Mesendoderm (in vitro differentiated cells): ENCODE data around the gene GSTA4.
"Not testable (repeated sequence)": the region's sequence is repeated elsewhere in the genome, so short reads cannot be mapped to it uniquely, and the experiment has no call there.

Source experiments
- DNase-seq: peaks from one replicate; pipeline ENCODE4 v3.0.0; 2013
- H2AK5ac ChIP-seq: 2 replicates; pipeline ENCODE4 v1.6.1; 2013; ENCODE audit warnings: low read length, inconsistent platforms
- H2BK120ac ChIP-seq: 2 replicates; pipeline ENCODE4 v1.6.1; 2013; ENCODE audit warnings: low read depth, mild to moderate bottlenecking, low read length, moderate library complexity, mixed read lengths
- H2BK15ac ChIP-seq: replicated peaks from 2 replicates; pipeline ENCODE4 v1.6.1; 2013; ENCODE audit warnings: low read depth, mild to moderate bottlenecking, moderate library complexity
- H2BK5ac ChIP-seq: 2 replicates; pipeline ENCODE4 v1.6.1; 2013; ENCODE audit warnings: low read length, inconsistent platforms
- H3K18ac ChIP-seq: 2 replicates; pipeline ENCODE4 v1.6.1; 2013; ENCODE audit warnings: mild to moderate bottlenecking, low read length, mixed read lengths
- H3K23ac ChIP-seq: one replicate; pipeline ENCODE4 v1.6.1; 2013; ENCODE audit warnings: low read length
- H3K27ac ChIP-seq: 2 replicates; pipeline ENCODE4 v1.5.1; 2013; ENCODE audit warnings: low read depth, mild to moderate bottlenecking, inconsistent platforms, low read length, moderate library complexity
- H3K27me3 ChIP-seq: 2 replicates; pipeline ENCODE4 v1.6.1; 2013; ENCODE audit warnings: low read length, control low read depth, mild to moderate bottlenecking, inconsistent platforms; ENCODE audit not compliant: insufficient read depth, poor library complexity
- H3K36me3 ChIP-seq: 2 replicates; pipeline ENCODE4 v1.6.1; 2013; ENCODE audit warnings: low read length, inconsistent platforms; ENCODE audit not compliant: control insufficient read depth, insufficient read depth
- H3K4ac ChIP-seq: one replicate; pipeline ENCODE4 v1.6.1; 2013; ENCODE audit warnings: low read depth, mild to moderate bottlenecking, low read length, moderate library complexity
- H3K4me1 ChIP-seq: 2 replicates; pipeline ENCODE4 v1.6.1; 2013; ENCODE audit warnings: low read depth, low read length, inconsistent platforms; ENCODE audit not compliant: control insufficient read depth
- H3K4me2 ChIP-seq: 2 replicates; pipeline ENCODE4 v1.6.1; 2013; ENCODE audit warnings: low read length
- H3K4me3 ChIP-seq: 2 replicates; pipeline ENCODE4 v1.5.1; 2013; ENCODE audit warnings: mild to moderate bottlenecking, low read length
- H3K56ac ChIP-seq: one replicate; pipeline ENCODE4 v1.6.1; 2013; ENCODE audit warnings: low read length
- H3K79me1 ChIP-seq: 2 replicates; pipeline ENCODE4 v1.6.1; 2013; ENCODE audit warnings: low read length, inconsistent platforms
- H3K79me2 ChIP-seq: 2 replicates; pipeline ENCODE4 v1.6.1; 2013; ENCODE audit warnings: mild to moderate bottlenecking, low read length; ENCODE audit not compliant: control insufficient read depth, insufficient read depth
- H3K9ac ChIP-seq: 2 replicates; pipeline ENCODE4 v1.6.1; 2013; ENCODE audit warnings: low read length, inconsistent platforms
- H4K5ac ChIP-seq: one replicate; pipeline ENCODE4 v1.6.1; 2013; ENCODE audit warnings: low read length
- H4K8ac ChIP-seq: one replicate; pipeline ENCODE4 v1.6.1; 2013; ENCODE audit warnings: low read depth, mild to moderate bottlenecking, control low read depth, low read length, moderate library complexity
- WGBS: extraction: QIAGEN DNeasy Blood & Tissue Kit; methylation state at CpG from one replicate; pipeline ENCODE4 v1.1.7; 2013; ENCODE audit warnings: low lambda C conversion rate, missing lambda C conversion rate; ENCODE audit not compliant: insufficient coverage; ENCODE audit errors: extremely low coverage; 5-methylcytosine and 5-hydroxymethylcytosine counted together

GSTA4 gene

GRCh38 chr6:53011979-53012378, 16.9 kb upstream of the GSTA4 start:
- no peak overlapping the region for H2BK5ac ChIP-seq
- no peaks in the 10 kb centered on the region for H3K27me3 ChIP-seq
- H3K23ac ChIP-seq: no peak overlapping the region
- WGBS: no CpG with 5 or more reads among the region's 1 CpG
- peak; percentile 28 for DNase-seq
- H3K4me1 ChIP-seq: no peaks in the 10 kb centered on the region
- no peak overlapping the region for H3K56ac ChIP-seq
- no peak overlapping the region for H3K18ac ChIP-seq
- no peak overlapping the region for H3K9ac ChIP-seq
- no peak overlapping the region for H3K27ac ChIP-seq
- H4K5ac ChIP-seq: no peak overlapping the region
- no peak overlapping the region for H2BK120ac ChIP-seq
- no peak overlapping the region for H4K8ac ChIP-seq
- no peak overlapping the region for H3K4me2 ChIP-seq
- H2AK5ac ChIP-seq: no peak overlapping the region
- H2BK15ac ChIP-seq: no peak overlapping the region
- no peak overlapping the region for H3K4me3 ChIP-seq
- no peak overlapping the region for H3K4ac ChIP-seq
- H3K36me3 ChIP-seq: peaks cover 9% of the 10 kb centered on the region
- no peaks in the 10 kb centered on the region for H3K79me1 ChIP-seq
- no peaks in the 10 kb centered on the region for H3K79me2 ChIP-seq

DNA sequence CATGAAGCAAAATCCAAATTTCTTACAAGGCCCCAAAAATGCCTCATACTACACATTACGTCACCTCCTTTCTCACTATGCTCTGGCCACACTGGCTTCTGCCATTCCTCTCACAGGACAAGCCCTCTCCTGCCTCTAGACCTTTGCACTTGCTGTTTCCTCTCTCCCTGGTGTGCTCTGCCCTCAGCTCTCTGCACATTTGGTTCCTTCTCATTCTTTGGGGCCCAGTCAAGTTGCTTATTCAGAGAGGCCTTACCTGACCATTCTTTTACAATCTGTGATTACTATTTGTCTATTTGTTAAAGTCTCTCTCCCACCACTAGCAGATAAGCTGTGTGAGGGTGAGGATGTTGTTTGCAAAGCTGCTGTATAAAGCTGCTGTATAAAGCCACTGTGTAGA, 15.4 kb upstream of the GSTA4 start:
- no peak overlapping the region for H3K27ac ChIP-seq
- no peak overlapping the region for H2BK5ac ChIP-seq
- no peak overlapping the region for H3K23ac ChIP-seq
- H3K4me3 ChIP-seq: no peak overlapping the region
- no peak overlapping the region for H3K18ac ChIP-seq
- no peaks in the 10 kb centered on the region for H3K79me1 ChIP-seq
- H3K4me1 ChIP-seq: no peaks in the 10 kb centered on the region
- no peak overlapping the region for H2BK15ac ChIP-seq
- H4K5ac ChIP-seq: no peak overlapping the region
- H2AK5ac ChIP-seq: no peak overlapping the region
- no peak overlapping the region for H4K8ac ChIP-seq
- no peak overlapping the region for H3K56ac ChIP-seq
- WGBS: no CpG with 5 or more reads among the region's 1 CpG
- no peak overlapping the region for H3K9ac ChIP-seq
- no peak overlapping the region for H3K4me2 ChIP-seq
- H3K4ac ChIP-seq: no peak overlapping the region
- no peak for DNase-seq
- H3K27me3 ChIP-seq: no peaks in the 10 kb centered on the region
- peaks cover 14% of the 10 kb centered on the region for H3K36me3 ChIP-seq
- H2BK120ac ChIP-seq: no peak overlapping the region
- no peaks in the 10 kb centered on the region for H3K79me2 ChIP-seq

GRCh38 chr6:53009511-53009910, 14.4 kb upstream of the GSTA4 start:
- Histone ChIP-seq H3K27me3 (no peaks in the 10 kb centered on the region), H2AK5ac (no peak overlapping the region), H3K4ac (no peak overlapping the region), H3K27ac (no peak overlapping the region), H4K5ac (no peak overlapping the region), H3K23ac (no peak overlapping the region), H2BK120ac (no peak overlapping the region), H3K36me3 (peaks cover 14% of the 10 kb centered on the region), H2BK15ac (no peak overlapping the region), H3K79me1 (no peaks in the 10 kb centered on the region), H3K18ac (no peak overlapping the region), H3K4me1 (no peaks in the 10 kb centered on the region), H3K4me2 (no peak overlapping the region), H4K8ac (no peak overlapping the region), H3K56ac (no peak overlapping the region), H3K9ac (no peak overlapping the region), H2BK5ac (no peak overlapping the region), H3K4me3 (no peak overlapping the region), H3K79me2 (no peaks in the 10 kb centered on the region)
- WGBS: no CpG with 5 or more reads among the region's 3 CpGs
- no peak for DNase-seq

- Histone ChIP-seq H3K27me3 (no peaks in the 10 kb centered on the region), H3K4me3 (no peak overlapping the region), H3K79me2 (no peaks in the 10 kb centered on the region), H3K27ac (no peak overlapping the region), H2BK5ac (no peak overlapping the region), H3K9ac (no peak overlapping the region), H3K4ac (no peak overlapping the region), H2BK15ac (no peak overlapping the region), H3K4me1 (no peaks in the 10 kb centered on the region), H4K8ac (no peak overlapping the region), H3K23ac (no peak overlapping the region), H3K18ac (no peak overlapping the region), H2AK5ac (no peak overlapping the region), H3K4me2 (no peak overlapping the region), H3K56ac (no peak overlapping the region), H2BK120ac (no peak overlapping the region), H3K36me3 (peaks cover 14% of the 10 kb centered on the region), H4K5ac (no peak overlapping the region), H3K79me1 (no peaks in the 10 kb centered on the region)
- no CpG with 5 or more reads among the region's 2 CpGs for WGBS
- no peak for DNase-seq
Observed at GRCh38 chr6:53009056-53009455, 14.0 kb upstream of the GSTA4 start.

GRCh38 chr6:53008192-53008687, 13.2 kb upstream of the GSTA4 start:
- H3K4me2 ChIP-seq, H2BK5ac ChIP-seq, H3K27me3 ChIP-seq, H4K8ac ChIP-seq, H3K4me1 ChIP-seq, H3K56ac ChIP-seq, DNase-seq, H4K5ac ChIP-seq, H3K4me3 ChIP-seq, H2AK5ac ChIP-seq, H3K4ac ChIP-seq, H2BK15ac ChIP-seq, H3K23ac ChIP-seq, H2BK120ac ChIP-seq, H3K18ac ChIP-seq, H3K79me1 ChIP-seq, H3K79me2 ChIP-seq, H3K9ac ChIP-seq, H3K27ac ChIP-seq: not testable (repeated sequence)
- WGBS: no CpG with 5 or more reads among the region's 4 CpGs
- H3K36me3 ChIP-seq: peaks cover 11% of the 10 kb centered on the region

GRCh38 chr6:53005663-53006250, 10.7 kb upstream of the GSTA4 start:
- no peak overlapping the region for H3K27ac ChIP-seq
- no peaks in the 10 kb centered on the region for H3K27me3 ChIP-seq
- H2BK120ac ChIP-seq: no peak overlapping the region
- no peaks in the 10 kb centered on the region for H3K79me1 ChIP-seq
- H2BK5ac ChIP-seq: no peak overlapping the region
- no peak overlapping the region for H4K8ac ChIP-seq
- H3K23ac ChIP-seq: no peak overlapping the region
- no peak overlapping the region for H3K9ac ChIP-seq
- H4K5ac ChIP-seq: no peak overlapping the region
- H3K79me2 ChIP-seq: no peaks in the 10 kb centered on the region
- no peak overlapping the region for H3K4ac ChIP-seq
- H2AK5ac ChIP-seq: no peak overlapping the region
- no peak overlapping the region for H3K18ac ChIP-seq
- no peaks in the 10 kb centered on the region for H3K4me1 ChIP-seq
- H3K36me3 ChIP-seq: peaks cover 7% of the 10 kb centered on the region
- DNase-seq: no peak
- no peak overlapping the region for H3K4me2 ChIP-seq
- H3K4me3 ChIP-seq: no peak overlapping the region
- no CpG with 5 or more reads among the region's 2 CpGs for WGBS
- no peak overlapping the region for H3K56ac ChIP-seq
- H2BK15ac ChIP-seq: no peak overlapping the region
